Kidney glomerular epithelial cell (primary cell): ENCODE measurements around the gene FADS3.

ENCODE experiments used
- DNase-seq: peaks from one replicate; lab custom pipeline; 2025; lab: John Stamatoyannopoulos, UW

FADS3 gene

GRCh38 chr11:61891331-61892084 lies at the start of gene FADS3:
TSS of gene FADS3 (minus strand) at chr11:61891545. CDS start at chr11:61891381, 164 bp downstream.
- peak; percentile 22 for DNase-seq

- DNase-seq: no peak
These were observed 49.1 kb upstream of the FADS3 start for GRCh38 chr11:61940466-61940865.

GRCh38 chr11:61935861-61936260 lies 44.5 kb upstream of the FADS3 start:
- DNase-seq: no peak

- no peak for DNase-seq
These were observed 39.6 kb upstream of the FADS3 start for GRCh38 chr11:61930933-61931332.

- DNase-seq: no peak
These were observed 37.3 kb upstream of the FADS3 start for GRCh38 chr11:61928606-61929005.

- DNase-seq: no peak
These were observed 36.2 kb upstream of the FADS3 start for GRCh38 chr11:61927501-61927900.

- DNase-seq: no peak
These were observed 34.9 kb upstream of the FADS3 start for GRCh38 chr11:61926235-61926634.

- DNase-seq: no peak
These were observed 34.4 kb upstream of the FADS3 start for GRCh38 chr11:61925736-61926135.

GRCh38 chr11:61924064-61924455 lies 32.7 kb upstream of the FADS3 start:
- DNase-seq: no peak

GRCh38 chr11:61923166-61924063 lies 32.1 kb upstream of the FADS3 start:
- DNase-seq: no peak

GRCh38 chr11:61922539-61922938 lies 31.2 kb upstream of the FADS3 start:
- no peak for DNase-seq

- DNase-seq: no peak
These were observed 30.1 kb upstream of the FADS3 start for GRCh38 chr11:61921446-61921845.

GRCh38 chr11:61919705-61920631 lies 28.6 kb upstream of the FADS3 start:
- peak; percentile 5 for DNase-seq

- no peak for DNase-seq
These were observed 27.8 kb upstream of the FADS3 start for GRCh38 chr11:61918938-61919704.

GRCh38 chr11:61918251-61918937 lies 27.0 kb upstream of the FADS3 start:
- no peak for DNase-seq

GRCh38 chr11:61917334-61918109 lies 26.2 kb upstream of the FADS3 start, which contains the start of gene RAB3IL1:
TSS of gene RAB3IL1 (minus strand) at chr11:61917566. CDS start at chr11:61917367, 199 bp downstream.
- DNase-seq: no peak

GRCh38 chr11:61916737-61917333 lies 25.5 kb upstream of the FADS3 start:
- DNase-seq: no peak

- DNase-seq: no peak
These were observed 23.3 kb upstream of the FADS3 start for GRCh38 chr11:61914471-61915171.
